Measurements from ENCODE around the gene TMEFF1.

TMEFF1 gene

GRCh38 chr9:100601216-100601615, 128.3 kb downstream of the TMEFF1 start:
- H3K4me3 ChIP-seq (ENCODE audit: low read length), result no peak overlapping the region
- TF ChIP-seq CTCF (conservative IDR thresholded peaks at IDR 0.05; ENCODE audit: low read length), result peak; percentile 90
- DNase-seq (ENCODE audit: low read depth), result peak; percentile 56

DNA sequence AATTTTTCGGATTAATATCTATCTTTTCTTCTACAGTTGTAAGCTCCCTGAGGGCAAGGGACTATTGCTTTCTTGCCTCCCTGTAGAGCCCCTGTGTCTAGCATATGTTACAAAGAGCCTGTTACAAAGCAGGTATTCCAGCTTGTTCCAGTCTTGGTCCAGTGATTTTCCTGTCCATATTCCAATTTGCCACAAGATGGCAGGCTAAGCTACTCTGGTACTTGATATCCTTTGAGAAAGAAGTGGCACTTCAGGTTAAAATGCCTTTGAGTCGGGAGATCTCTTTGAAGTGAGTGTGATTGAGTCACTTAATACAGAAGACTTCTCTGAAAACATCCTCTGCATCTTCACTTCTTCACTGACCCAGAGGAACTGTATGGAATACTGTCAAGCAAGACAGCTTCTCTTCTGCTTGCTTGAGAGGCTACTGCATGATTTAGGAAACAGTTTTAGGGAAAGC, 129.4 kb downstream of the TMEFF1 start:
- TF ChIP-seq CTCF (conservative IDR thresholded peaks at IDR 0.05; ENCODE audit: low read length), result peak; percentile 85
- peak; percentile 50 for DNase-seq (ENCODE audit: low read depth)
- H3K4me3 ChIP-seq (ENCODE audit: low read length), result no peak overlapping the region

DNA sequence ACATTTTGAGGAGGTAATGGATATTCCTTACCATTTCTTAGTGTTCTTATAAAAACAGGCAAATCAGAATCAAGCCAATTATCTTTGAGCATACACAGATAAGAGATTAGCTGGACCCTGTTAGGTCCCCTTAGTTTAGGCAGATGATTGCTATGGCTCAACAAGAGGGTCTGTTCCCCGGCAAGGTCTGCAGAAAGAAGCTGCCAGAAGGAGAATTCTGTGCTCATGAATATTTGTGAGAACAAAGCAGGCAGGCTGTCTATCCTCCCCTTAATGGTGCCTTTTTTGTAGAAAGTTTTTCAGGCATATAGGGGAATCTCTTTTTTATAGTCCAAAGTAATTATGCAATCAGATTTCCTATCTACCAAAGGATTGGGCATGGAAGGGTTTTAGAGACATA, 132.5 kb downstream of the TMEFF1 start:
- TF ChIP-seq CTCF (conservative IDR thresholded peaks at IDR 0.05; ENCODE audit: low read length), result no peak

GRCh38 chr9:100619194-100619593, 146.2 kb downstream of the TMEFF1 start:
- TF ChIP-seq CTCF (conservative IDR thresholded peaks at IDR 0.05; ENCODE audit: low read length), result no peak
- no peak for DNase-seq (ENCODE audit: low read depth)
- no peak overlapping the region for H3K4me3 ChIP-seq (ENCODE audit: low read length)

More for the DNA sequence above, 132.5 kb downstream of the TMEFF1 start:
- DNase-seq (ENCODE audit: low read depth), result no peak
- no peak overlapping the region for H3K4me3 ChIP-seq (ENCODE audit: low read length)

DNA sequence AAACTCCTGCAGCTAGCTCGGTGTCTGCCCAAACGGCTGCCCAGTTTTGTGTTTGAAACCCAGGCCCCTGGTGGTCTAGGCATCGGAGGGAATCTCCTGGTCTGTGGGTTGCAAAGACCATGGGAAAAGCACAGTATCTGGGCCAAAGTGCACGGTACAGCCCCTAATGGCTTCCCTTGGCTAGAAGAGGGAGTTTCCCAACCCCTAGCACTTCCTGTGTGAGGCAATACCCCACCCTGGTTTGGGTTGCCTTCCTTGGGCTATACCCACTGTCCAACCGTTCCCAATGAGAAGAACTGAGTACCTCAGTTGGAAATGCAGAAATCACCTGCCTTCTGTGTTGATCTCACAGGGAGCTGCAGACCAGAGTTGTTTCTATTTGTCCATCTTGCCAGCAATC, 146.7 kb downstream of the TMEFF1 start:
- TF ChIP-seq CTCF (conservative IDR thresholded peaks at IDR 0.05; ENCODE audit: low read length), result no peak
- no peak for DNase-seq (ENCODE audit: low read depth)
- H3K4me3 ChIP-seq (ENCODE audit: low read length), result no peak overlapping the region

DNA sequence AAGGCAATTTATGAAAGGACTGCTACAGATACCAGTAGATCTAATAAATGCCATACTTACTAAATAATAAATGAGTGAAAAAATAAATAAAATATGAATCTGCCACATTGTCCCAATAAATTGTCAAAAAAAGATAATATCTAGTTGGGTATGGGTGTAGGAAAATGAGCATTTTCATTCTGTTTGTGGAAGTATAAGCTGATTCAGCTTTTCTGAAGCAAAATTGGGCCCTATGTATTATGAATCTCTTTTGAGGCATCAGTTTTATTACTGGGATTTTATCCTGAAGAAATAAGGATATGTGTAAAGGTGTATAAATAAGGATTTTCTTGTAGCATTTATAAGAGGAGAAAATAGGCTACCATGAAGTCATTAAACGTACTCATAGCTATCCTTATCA, 151.0 kb downstream of the TMEFF1 start:
- no peak overlapping the region for H3K4me3 ChIP-seq (ENCODE audit: low read length)
- no peak for TF ChIP-seq CTCF (conservative IDR thresholded peaks at IDR 0.05; ENCODE audit: low read length)
- no peak for DNase-seq (ENCODE audit: low read depth)

DNA sequence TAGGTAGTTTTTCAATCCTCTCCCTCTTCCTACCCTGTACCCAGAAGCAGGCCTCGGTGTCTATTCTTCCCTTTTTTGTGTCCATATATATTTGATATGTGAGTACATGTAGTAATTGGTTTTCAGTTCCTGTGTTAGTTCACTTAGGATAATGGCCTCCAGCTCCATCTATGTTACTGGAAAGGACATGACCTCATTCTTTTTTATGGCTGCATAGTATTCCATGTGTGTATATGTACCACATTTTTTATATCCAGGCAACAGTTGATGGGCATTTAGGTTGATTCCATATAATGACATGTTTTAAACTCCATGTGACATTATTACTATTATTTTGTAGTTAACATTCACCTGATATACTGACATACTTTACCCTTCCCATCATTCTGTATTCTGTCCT, 154.0 kb downstream of the TMEFF1 start:
- no peak overlapping the region for H3K4me3 ChIP-seq (ENCODE audit: low read length)
- no peak for DNase-seq (ENCODE audit: low read depth)
- no peak for TF ChIP-seq CTCF (conservative IDR thresholded peaks at IDR 0.05; ENCODE audit: low read length)

Measured in AG10803 (cell line).